Measurements from ENCODE around the gene NYAP2.

The NYAP2 gene

GRCh38 chr2:225598426-225598825, 198.9 kb downstream of the NYAP2 start:
- DNase-seq (ENCODE audit: low read depth, low spot score): peak; percentile 12
- in situ Hi-C loops (cut with HindIII; ENCODE audit: low sequenced_read_pairs): no loop called here
- TF ChIP-seq CTCF (IDR thresholded peaks at IDR 0.05; ENCODE audit: low read depth, low read length): no peak
- H3K4me3 ChIP-seq (ENCODE audit: low read depth, low read length): no peak overlapping the region

GRCh38 chr2:225598897-225599296, 199.4 kb downstream of the NYAP2 start:
- no peak for TF ChIP-seq CTCF (IDR thresholded peaks at IDR 0.05; ENCODE audit: low read depth, low read length)
- DNase-seq (ENCODE audit: low read depth, low spot score): no peak
- H3K4me3 ChIP-seq (ENCODE audit: low read depth, low read length): no peak overlapping the region
- in situ Hi-C loops (cut with HindIII; ENCODE audit: low sequenced_read_pairs): no loop called here

- TF ChIP-seq CTCF (IDR thresholded peaks at IDR 0.05; ENCODE audit: low read depth, low read length): no peak
- in situ Hi-C loops (cut with HindIII; ENCODE audit: low sequenced_read_pairs): no loop called here
- no peak for DNase-seq (ENCODE audit: low read depth, low spot score)
- H3K4me3 ChIP-seq (ENCODE audit: low read depth, low read length): no peak overlapping the region
Measured at GRCh38 chr2:225599856-225600255, 200.3 kb downstream of the NYAP2 start.

- in situ Hi-C loops (cut with HindIII; ENCODE audit: low sequenced_read_pairs): no loop called here
- no peak for TF ChIP-seq CTCF (IDR thresholded peaks at IDR 0.05; ENCODE audit: low read depth, low read length)
- H3K4me3 ChIP-seq (ENCODE audit: low read depth, low read length): no peak overlapping the region
- no peak for DNase-seq (ENCODE audit: low read depth, low spot score)
Measured at GRCh38 chr2:225600444-225600843, 200.9 kb downstream of the NYAP2 start.

GRCh38 chr2:225600865-225601264, 201.4 kb downstream of the NYAP2 start:
- no peak for TF ChIP-seq CTCF (IDR thresholded peaks at IDR 0.05; ENCODE audit: low read depth, low read length)
- DNase-seq (ENCODE audit: low read depth, low spot score): no peak
- H3K4me3 ChIP-seq (ENCODE audit: low read depth, low read length): no peak overlapping the region
- in situ Hi-C loops (cut with HindIII; ENCODE audit: low sequenced_read_pairs): no loop called here

GRCh38 chr2:225602205-225602604, 202.7 kb downstream of the NYAP2 start:
- in situ Hi-C loops (cut with HindIII; ENCODE audit: low sequenced_read_pairs): no loop called here
- no peak for DNase-seq (ENCODE audit: low read depth, low spot score)
- TF ChIP-seq CTCF (IDR thresholded peaks at IDR 0.05; ENCODE audit: low read depth, low read length): no peak
- no peak overlapping the region for H3K4me3 ChIP-seq (ENCODE audit: low read depth, low read length)

GRCh38 chr2:225608136-225608535, 208.6 kb downstream of the NYAP2 start:
- in situ Hi-C loops (cut with HindIII; ENCODE audit: low sequenced_read_pairs): no loop called here
- no peak for TF ChIP-seq CTCF (IDR thresholded peaks at IDR 0.05; ENCODE audit: low read depth, low read length)
- no peak for DNase-seq (ENCODE audit: low read depth, low spot score)
- no peak overlapping the region for H3K4me3 ChIP-seq (ENCODE audit: low read depth, low read length)

Measured in astrocyte of the spinal cord (primary cell).